K562 (cell line): ENCODE measurements around the gene TRIO. TPM values are rescaled to one million over a fixed set of nuclear protein-coding genes. Genes with fewer than 3 reads are reported as not detected.

Experiments used
- ATAC-seq: fragments of 200-7000 bp; cut with Tn5 transposase; 3 replicates; pipeline ENCODE4 v1.9.1; 2020; ENCODE audit warnings: moderate library complexity
- BruUV-seq: library from RNA; stranded (reverse); fragments of 400-500 nt; replicated peaks from 2 replicates; lab custom pipeline; 2021; lab: Mats Ljungman, UMichigan
- CTCF ChIA-PET: fragments of 300-600 bp; formaldehyde crosslinking; extraction: SDS; loops from one replicate; lab custom pipeline; 2021; ENCODE audit warnings: low intra/inter-chr PET ratio; lab: Yijun Ruan, JAX
- POLR2A ChIA-PET: fragments of 300-600, 350-650 bp; sonication (Branson Sonifier 250); formaldehyde crosslinking; extraction: SDS; loops from one replicate; lab custom pipeline; 2021; ENCODE audit warnings: antibody characterized with exemption, inconsistent platforms; lab: Yijun Ruan, JAX
- DNase-seq, 4 experiments: peaks; one replicate each; pipeline versions ENCODE4 v3.0.0 to v3.0.0-alpha.2; 2011 to 2018; ENCODE audit warnings: low spot score in 3 of 4, mixed read lengths in 3 of 4; ENCODE audit errors: extremely low read depth in 1 of 4
- FAIRE-seq: peaks from 2 replicates; lab custom pipeline; 2011; peaks lifted over from hg19 to GRCh38; lab: Jason Lieb, UNC
- H2AFZ ChIP-seq: 2 replicates; pipeline ENCODE4 v1.6.0; 2011; ENCODE audit warnings: low read depth, low read length, control low read depth, inconsistent platforms
- H3K27ac ChIP-seq: fragments of 200-600 bp; 3 replicates; pipeline ENCODE4 v1.8.0; 2011; ENCODE audit warnings: low read depth, mild to moderate bottlenecking, control low read depth, inconsistent platforms, low read length, moderate library complexity, mixed read lengths; ENCODE audit errors: extremely low read depth
- H3K27me3 ChIP-seq, 2 experiments: fragments of 300-600 bp in 1 of 2; 2 replicates in 1 of 2; 3 replicates in 1 of 2; pipeline versions ENCODE4 v1.6.0 to v1.8.0; 2011; ENCODE audit warnings: inconsistent platforms in 2 of 2, low read length in 2 of 2, mild to moderate bottlenecking in 1 of 2, mixed read lengths in 1 of 2, moderate library complexity in 1 of 2; ENCODE audit not compliant: control insufficient read depth in 2 of 2, insufficient read depth in 2 of 2
- H3K36me3 ChIP-seq: fragments of 300-600 bp; 3 replicates; pipeline ENCODE4 v1.8.0; 2011; ENCODE audit warnings: mild to moderate bottlenecking, low read length, inconsistent platforms; ENCODE audit not compliant: control insufficient read depth, insufficient read depth
- H3K4me1 ChIP-seq, 2 experiments: fragments of 200-600 bp in 1 of 2; replicated peaks in 1 of 2; 2 replicates in 1 of 2; 3 replicates in 1 of 2; pipeline versions ENCODE4 v1.5.1 to v1.8.0; 2011; ENCODE audit warnings: inconsistent platforms in 2 of 2, low read length in 2 of 2, mild to moderate bottlenecking in 1 of 2, mixed read lengths in 1 of 2, moderate library complexity in 1 of 2; ENCODE audit not compliant: control insufficient read depth in 2 of 2, insufficient read depth in 2 of 2
- H3K4me2 ChIP-seq: 2 replicates; pipeline ENCODE4 v1.6.1; 2011; ENCODE audit warnings: low read length, control low read depth, inconsistent platforms, mixed read lengths; ENCODE audit not compliant: insufficient read depth
- H3K4me3 ChIP-seq: fragments of 200-600 bp; sonication (generic), shearing (Covaris generic); 2 replicates; pipeline ENCODE4 v1.5.1; 2016; ENCODE audit warnings: control low read depth, inconsistent platforms
- H3K79me2 ChIP-seq: fragments of 200-600 bp; 3 replicates; pipeline ENCODE4 v1.8.0; 2011; ENCODE audit warnings: low read length, inconsistent platforms; ENCODE audit not compliant: control insufficient read depth, insufficient read depth
- H3K9ac ChIP-seq, 2 experiments: 2 replicates each; pipeline versions ENCODE4 v1.6.0 to v1.6.1; 2011; ENCODE audit warnings: low read depth in 2 of 2, low read length in 2 of 2, control low read depth in 1 of 2, inconsistent platforms in 1 of 2, mild to moderate bottlenecking in 1 of 2, mixed read lengths in 1 of 2; ENCODE audit not compliant: insufficient read depth in 1 of 2
- H3K9me1 ChIP-seq: one replicate; pipeline ENCODE4 v1.6.0; 2011; ENCODE audit warnings: inconsistent platforms, mild to moderate bottlenecking, low read length, moderate library complexity; ENCODE audit not compliant: control insufficient read depth, insufficient read depth
- H3K9me3 ChIP-seq: replicated peaks from 2 replicates; pipeline ENCODE4 v1.5.1; 2011; ENCODE audit warnings: low read depth, low read length, inconsistent platforms; ENCODE audit not compliant: control insufficient read depth, insufficient read depth
- H4K20me1 ChIP-seq: replicated peaks from 2 replicates; pipeline ENCODE4 v1.6.1; 2011; ENCODE audit warnings: low read length, inconsistent platforms, mixed read lengths; ENCODE audit not compliant: control insufficient read depth, insufficient read depth
- ADNP ChIP-seq: fragments of 200-800 bp; sonication (Bioruptor generic); IDR thresholded peaks from 2 replicates; pipeline ENCODE4 v1.6.1; 2016; ENCODE audit warnings: missing genetic modification characterization, missing compliant biosample characterization
- CHCHD3 ChIP-seq: fragments of 250-450 bp; sonication (Bioruptor Pico); IDR thresholded peaks from 2 replicates; pipeline ENCODE4 v2.1.2; 2022; ENCODE audit warnings: mild to moderate bottlenecking
- DPF2 ChIP-seq: fragments of 450-650 bp; IDR thresholded peaks from 2 replicates; pipeline ENCODE4 v1.6.1; 2016
- JUND ChIP-seq, 2 experiments: IDR thresholded peaks; 2 replicates in 1 of 2; 3 replicates in 1 of 2; pipeline ENCODE4 v1.6.1; 2011; ENCODE audit warnings: borderline replicate concordance in 2 of 2, low read depth in 2 of 2, low read length in 2 of 2, improper control_type of control experiment in 1 of 2, missing biosample characterization in 1 of 2, missing genetic modification characterization in 1 of 2, missing genetic modification reagents in 1 of 2
- MED1 ChIP-seq: sonication (generic); formaldehyde crosslinking; IDR thresholded peaks from 2 replicates; pipeline ENCODE4 v1.8.1; 2023; ENCODE audit warnings: missing genetic modification reagents, borderline replicate concordance
- MYC ChIP-seq, 2 experiments: fragments of 250-450 bp in 1 of 2; sonication (Bioruptor Pico) in 1 of 2; IDR thresholded peaks; 2 replicates each; pipeline versions ENCODE4 v1.5.1 to v1.6.1; 2012 to 2021; ENCODE audit warnings: low read depth in 2 of 2, borderline replicate concordance in 1 of 2, improper control_type of control experiment in 1 of 2, low read length in 1 of 2, mild to moderate bottlenecking in 1 of 2, moderate library complexity in 1 of 2
- PHF20 ChIP-seq: fragments of 450-650 bp; IDR thresholded peaks from 2 replicates; pipeline ENCODE4 v1.6.1; 2018; ENCODE audit not compliant: partially characterized antibody
- STAG1 ChIP-seq: sonication (generic); formaldehyde crosslinking; IDR thresholded peaks from 2 replicates; pipeline ENCODE4 v1.5.0; 2020; ENCODE audit warnings: missing genetic modification reagents, borderline replicate concordance
- ZNF174 ChIP-seq: fragments of 250-450 bp; sonication (Bioruptor Pico); IDR thresholded peaks from 2 replicates; pipeline ENCODE4 v1.4.0; 2020; ENCODE audit warnings: mild to moderate bottlenecking
- ZNF239 ChIP-seq: fragments of 250-450 bp; sonication (Bioruptor Pico); IDR thresholded peaks from 2 replicates; pipeline ENCODE4 v1.4.0; 2020; ENCODE audit warnings: mild to moderate bottlenecking
- ZNF316 ChIP-seq: fragments of 450-650 bp; IDR thresholded peaks from 2 replicates; pipeline ENCODE4 v1.6.1; 2016
- ZNF41 ChIP-seq: fragments of 250-450 bp; sonication (Bioruptor Pico); conservative IDR thresholded peaks from 2 replicates; pipeline ENCODE4 v1.4.0; 2020; ENCODE audit warnings: mild to moderate bottlenecking
- WGBS: fragments of 100-300 bp; shearing (Covaris generic); methylation state at CpG from one replicate; pipeline ENCODE4 v1.1.6; 2016; ENCODE audit warnings: low coverage, mixed read lengths; ENCODE audit not compliant: insufficient coverage; ENCODE audit errors: missing lambda C conversion rate; 5-methylcytosine and 5-hydroxymethylcytosine counted together
- in situ Hi-C: fragments of 300-500 bp; cut with MboI; formaldehyde crosslinking; loops from 4 replicates; pipeline ENCODE4 v1.15.0; 2018; ENCODE audit warnings: inconsistent platforms, mixed read lengths
- intact Hi-C: fragments of 100-400 bp; cut with micrococcal nuclease; formaldehyde crosslinking; loops from 2 replicates; pipeline ENCODE4 v1.14.2; 2022
- polyA plus RNA-seq, 8 experiments: library from polyadenylated mRNA; depleted of rRNA in 4 of 8; stranded (reverse) in 5 of 8; unstranded in 3 of 8; fragments of >200 nt; fragmentation: Nextera tagmentation in 2 of 8; fragmentation: Illumina TruSeq in 1 of 8; extraction: Ambion mirVana in 2 of 8; extraction: Trizol in 1 of 8; gene quantifications; 2 replicates each; pipeline versions ENCODE4 v1.2.1 to v1.2.3, GENCODE V29; 2011 to 2014; ENCODE audit warnings: inconsistent platforms in 1 of 8, missing spikeins in 1 of 8
- total RNA-seq, 7 experiments: library from RNA; depleted of rRNA in 6 of 7; stranded (reverse); fragments of >200 nt in 6 of 7; fragmentation: Illumina TruSeq in 2 of 7; extraction: Trizol in 2 of 7; gene quantifications; 2 replicates each; pipeline versions ENCODE4 v1.2.1 to v1.2.3, GENCODE V29; 2011 to 2021; ENCODE audit warnings: low replicate concordance in 1 of 7
- TF ChIP-seq, protein P1 (sequence below): fragments of 450-650 bp; formaldehyde crosslinking; IDR thresholded peaks from 2 replicates; pipeline ENCODE4 v1.4.0; 2022; ENCODE audit warnings: missing genetic modification characterization
- TF ChIP-seq, protein P2 (sequence below): fragments of 450-650 bp; conservative IDR thresholded peaks from 2 replicates; pipeline ENCODE4 v1.6.1; 2016; ENCODE audit warnings: missing genetic modification characterization, low read depth, mild to moderate bottlenecking, control low read depth, missing compliant biosample characterization

The TRIO gene
- total and polyA plus RNA-seq, 9 of the 15 experiments (the other 6 are each of a cell fraction or from before 2014, with no cell fraction given), result 0.24 to 5.0 (median 1.1) TPM

DNA sequence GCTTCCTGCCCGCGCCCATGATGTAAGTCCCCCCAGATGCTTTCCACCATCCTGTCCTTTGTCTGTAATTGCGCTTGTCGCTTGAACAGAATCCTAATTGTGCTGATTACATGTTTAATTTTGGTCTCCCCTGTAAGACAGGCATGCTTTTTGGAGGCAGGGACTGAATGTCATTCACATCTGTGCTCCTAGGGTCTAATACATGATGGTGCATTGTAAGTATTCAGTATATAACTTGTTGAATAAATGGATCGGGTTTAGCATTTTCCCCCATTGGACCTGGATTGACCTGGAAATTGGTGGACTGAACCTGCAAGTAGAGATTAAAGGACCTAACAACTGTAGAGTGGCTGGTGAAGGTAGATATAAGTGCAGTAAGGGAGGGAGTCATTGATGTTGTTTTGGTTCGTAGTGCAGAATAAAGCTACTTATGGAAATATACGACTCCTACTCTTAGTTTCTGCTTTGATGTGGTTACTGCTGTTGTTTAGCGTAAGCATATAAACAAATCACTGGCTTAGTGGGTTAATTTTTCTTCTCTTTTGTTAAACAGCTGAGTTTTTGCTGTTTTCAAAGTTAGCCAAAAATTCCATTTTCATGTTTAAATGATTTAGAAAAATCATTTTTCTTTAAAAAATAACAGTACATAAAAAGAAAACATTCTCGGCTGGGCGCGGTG lies 57.3 kb downstream of the TRIO start (continued):
- TF ChIP-seq ZNF41 (CRISPR knock-in tag) (no peak), STAG1 (no peak), MYC (IDR thresholded peaks at IDR 0.05; ENCODE audit: low read depth, low read length) (no peak), MYC (CRISPR knock-in tag; IDR thresholded peaks at IDR 0.05; ENCODE audit: borderline replicate concordance, low read depth) (no peak)
- TF ChIP-seq, protein P1, sequence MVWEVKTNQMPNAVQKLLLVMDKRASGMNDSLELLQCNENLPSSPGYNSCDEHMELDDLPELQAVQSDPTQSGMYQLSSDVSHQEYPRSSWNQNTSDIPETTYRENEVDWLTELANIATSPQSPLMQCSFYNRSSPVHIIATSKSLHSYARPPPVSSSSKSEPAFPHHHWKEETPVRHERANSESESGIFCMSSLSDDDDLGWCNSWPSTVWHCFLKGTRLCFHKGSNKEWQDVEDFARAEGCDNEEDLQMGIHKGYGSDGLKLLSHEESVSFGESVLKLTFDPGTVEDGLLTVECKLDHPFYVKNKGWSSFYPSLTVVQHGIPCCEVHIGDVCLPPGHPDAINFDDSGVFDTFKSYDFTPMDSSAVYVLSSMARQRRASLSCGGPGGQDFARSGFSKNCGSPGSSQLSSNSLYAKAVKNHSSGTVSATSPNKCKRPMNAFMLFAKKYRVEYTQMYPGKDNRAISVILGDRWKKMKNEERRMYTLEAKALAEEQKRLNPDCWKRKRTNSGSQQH, result no peak
- TF ChIP-seq, all 486 proteins: peak for 0

DNA sequence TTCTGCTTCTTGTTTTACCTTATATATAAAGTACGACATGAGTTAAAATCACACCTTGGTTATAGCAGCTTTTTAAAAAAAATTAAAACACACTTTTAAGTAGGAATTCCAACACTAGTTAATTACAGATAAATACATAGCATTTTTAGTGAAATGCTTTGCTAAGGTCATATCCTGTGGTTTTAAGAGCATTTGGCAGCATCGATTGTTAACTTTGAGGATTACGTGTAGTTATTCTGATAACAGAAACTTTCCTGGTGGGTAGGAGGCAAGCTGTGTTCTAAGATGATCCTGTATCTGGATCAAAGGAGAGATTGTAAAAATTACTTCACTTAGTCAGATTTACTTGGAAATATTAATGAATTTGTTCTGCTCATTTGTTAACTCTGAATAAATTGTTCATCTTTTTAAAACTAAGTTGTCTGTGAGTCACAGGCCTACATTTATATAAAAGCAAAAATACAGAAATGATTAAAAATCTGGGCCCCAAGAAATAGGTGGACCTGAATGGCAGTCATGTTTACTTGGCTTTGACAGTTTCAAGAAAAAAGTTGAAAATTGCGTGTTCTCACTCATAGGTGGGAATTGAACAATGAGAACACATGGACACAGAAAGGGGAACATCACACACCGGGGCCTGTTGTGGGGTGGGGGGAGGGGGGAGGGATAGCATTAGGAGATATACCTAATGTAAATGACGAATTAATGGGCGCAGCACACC lies 58.3 kb downstream of the TRIO start:
- intact Hi-C loops, result no loop called here
- in situ Hi-C loops, result no loop called here
- no peak overlapping the region for H3K4me3 ChIP-seq
- peaks cover 6 to 21% of the 10 kb centered on the region in 2 experiments; a peak in 4 of 5 replicates for H3K27me3 ChIP-seq
- H3K27ac ChIP-seq, result no peak overlapping the region
- no peaks in the 10 kb centered on the region for H3K79me2 ChIP-seq
- no peak overlapping the region for H2AFZ ChIP-seq
- no peaks in the 10 kb centered on the region for H3K4me1 ChIP-seq
- BruUV-seq, result no TSS peak
- no peak overlapping the region for H3K9ac ChIP-seq
- no peak overlapping the region for H3K4me2 ChIP-seq
- H3K9me1 ChIP-seq, result no peaks in the 10 kb centered on the region
- FAIRE-seq (no peak), ATAC-seq (no peak), DNase-seq (no peak)
- no peaks in the 10 kb centered on the region for H3K36me3 ChIP-seq
- CTCF ChIA-PET, result no interaction called here
- H4K20me1 ChIP-seq, result no peaks in the 10 kb centered on the region; the same call in 1 of the 2 replicates
- POLR2A ChIA-PET, result no interaction called here
- H3K9me3 ChIP-seq, result no peaks in the 10 kb centered on the region
- 2% methylated on average over 4 of the region's 7 CpGs for WGBS
- TF ChIP-seq JUND (IDR thresholded peaks at IDR 0.05; ENCODE audit: borderline replicate concordance, low read depth, low read length), result no peak
- no peak for TF ChIP-seq JUND (tag; IDR thresholded peaks at IDR 0.05; ENCODE audit: borderline replicate concordance, low read depth, low read length)
- TF ChIP-seq PHF20, result no peak
- no peak for TF ChIP-seq ZNF239 (CRISPR knock-in tag)
- no peak for TF ChIP-seq DPF2
- TF ChIP-seq CHCHD3, result no peak
- TF ChIP-seq, protein P2, sequence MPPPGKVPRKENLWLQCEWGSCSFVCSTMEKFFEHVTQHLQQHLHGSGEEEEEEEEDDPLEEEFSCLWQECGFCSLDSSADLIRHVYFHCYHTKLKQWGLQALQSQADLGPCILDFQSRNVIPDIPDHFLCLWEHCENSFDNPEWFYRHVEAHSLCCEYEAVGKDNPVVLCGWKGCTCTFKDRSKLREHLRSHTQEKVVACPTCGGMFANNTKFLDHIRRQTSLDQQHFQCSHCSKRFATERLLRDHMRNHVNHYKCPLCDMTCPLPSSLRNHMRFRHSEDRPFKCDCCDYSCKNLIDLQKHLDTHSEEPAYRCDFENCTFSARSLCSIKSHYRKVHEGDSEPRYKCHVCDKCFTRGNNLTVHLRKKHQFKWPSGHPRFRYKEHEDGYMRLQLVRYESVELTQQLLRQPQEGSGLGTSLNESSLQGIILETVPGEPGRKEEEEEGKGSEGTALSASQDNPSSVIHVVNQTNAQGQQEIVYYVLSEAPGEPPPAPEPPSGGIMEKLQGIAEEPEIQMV (tag), result no peak
- TF ChIP-seq MED1, result no peak
- no peak for TF ChIP-seq ZNF316
- TF ChIP-seq ADNP, result no peak
- TF ChIP-seq, protein P1, result no peak
- TF ChIP-seq ZNF174 (CRISPR knock-in tag), result no peak
